ENCODE data around the gene TMEM178A.

TMEM178A gene

GRCh38 chr2:39728941-39729351, 63.2 kb downstream of the TMEM178A start:
- no peak for ATAC-seq (replicated peaks; ENCODE audit: extremely low read depth, poor library complexity, severe bottlenecking)
- no peak for DNase-seq (ENCODE audit: low spot score in 2 of 2)
- H3K4me1 Mint-ChIP-seq = no peaks in the 10 kb centered on the region

GRCh38 chr2:39730276-39730675, 64.6 kb downstream of the TMEM178A start:
- DNase-seq (ENCODE audit: low spot score in 2 of 2) (no peak), ATAC-seq (replicated peaks; ENCODE audit: extremely low read depth, poor library complexity, severe bottlenecking) (no peak)
- Mint-ChIP-seq H3K4me3 (no peak overlapping the region), H3K4me1 (peaks cover 9% of the 10 kb centered on the region), H3K9me3 (no peaks in the 10 kb centered on the region), H3K27ac (ENCODE audit: low read depth) (no peak overlapping the region), H3K36me3 (ENCODE audit: insufficient read depth) (peaks cover 10% of the 10 kb centered on the region), H3K27me3 (no peaks in the 10 kb centered on the region)

More at GRCh38 chr2:39728941-39729351, 63.2 kb downstream of the TMEM178A start:
- Mint-ChIP-seq H3K27ac (ENCODE audit: low read depth) (no peak overlapping the region), H3K4me3 (no peak overlapping the region), H3K36me3 (ENCODE audit: insufficient read depth) (peaks cover 4% of the 10 kb centered on the region), H3K27me3 (no peaks in the 10 kb centered on the region), H3K9me3 (no peaks in the 10 kb centered on the region)

- H3K4me3 Mint-ChIP-seq = no peak overlapping the region
- H3K9me3 Mint-ChIP-seq = no peaks in the 10 kb centered on the region
- peaks cover 15% of the 10 kb centered on the region for H3K36me3 Mint-ChIP-seq (ENCODE audit: insufficient read depth)
- H3K27me3 Mint-ChIP-seq = no peaks in the 10 kb centered on the region
- DNase-seq (ENCODE audit: low spot score in 2 of 2) (no peak), ATAC-seq (replicated peaks; ENCODE audit: extremely low read depth, poor library complexity, severe bottlenecking) (no peak)
- no peak overlapping the region for H3K27ac Mint-ChIP-seq (ENCODE audit: low read depth)
- peaks cover 9% of the 10 kb centered on the region for H3K4me1 Mint-ChIP-seq
These were observed 65.1 kb downstream of the TMEM178A start for GRCh38 chr2:39730685-39731302.

GRCh38 chr2:39731546-39731945, 65.8 kb downstream of the TMEM178A start:
- Mint-ChIP-seq H3K27me3 (no peaks in the 10 kb centered on the region), H3K27ac (ENCODE audit: low read depth) (no peak overlapping the region), H3K4me3 (no peak overlapping the region), H3K9me3 (no peaks in the 10 kb centered on the region), H3K36me3 (ENCODE audit: insufficient read depth) (peaks cover 17% of the 10 kb centered on the region), H3K4me1 (peaks cover 9% of the 10 kb centered on the region)
- no peak for DNase-seq (ENCODE audit: low spot score in 2 of 2)
- no peak for ATAC-seq (replicated peaks; ENCODE audit: extremely low read depth, poor library complexity, severe bottlenecking)

- no peaks in the 10 kb centered on the region for H3K9me3 Mint-ChIP-seq
- H3K27ac Mint-ChIP-seq (ENCODE audit: low read depth) = no peak overlapping the region
- ATAC-seq (replicated peaks; ENCODE audit: extremely low read depth, poor library complexity, severe bottlenecking) = no peak
- peaks cover 9% of the 10 kb centered on the region for H3K4me1 Mint-ChIP-seq
- H3K4me3 Mint-ChIP-seq = no peak overlapping the region
- H3K27me3 Mint-ChIP-seq = no peaks in the 10 kb centered on the region
- H3K36me3 Mint-ChIP-seq (ENCODE audit: insufficient read depth) = peaks cover 23% of the 10 kb centered on the region
- DNase-seq (ENCODE audit: low spot score in 2 of 2) = no peak
These were observed 66.8 kb downstream of the TMEM178A start for GRCh38 chr2:39732482-39732881.

- Mint-ChIP-seq H3K4me1 (peaks cover 9% of the 10 kb centered on the region), H3K27me3 (no peaks in the 10 kb centered on the region), H3K27ac (ENCODE audit: low read depth) (no peak overlapping the region), H3K4me3 (no peak overlapping the region), H3K36me3 (ENCODE audit: insufficient read depth) (peaks cover 27% of the 10 kb centered on the region), H3K9me3 (no peaks in the 10 kb centered on the region)
- DNase-seq (ENCODE audit: low spot score in 2 of 2) (no peak), ATAC-seq (replicated peaks; ENCODE audit: extremely low read depth, poor library complexity, severe bottlenecking) (no peak)
These were observed 67.5 kb downstream of the TMEM178A start for GRCh38 chr2:39733070-39733674.

- Mint-ChIP-seq H3K4me1 (peaks cover 9% of the 10 kb centered on the region), H3K36me3 (ENCODE audit: insufficient read depth) (peaks cover 31% of the 10 kb centered on the region), H3K27ac (ENCODE audit: low read depth) (no peak overlapping the region), H3K9me3 (no peaks in the 10 kb centered on the region), H3K4me3 (no peak overlapping the region), H3K27me3 (no peaks in the 10 kb centered on the region)
- no peak for ATAC-seq (replicated peaks; ENCODE audit: extremely low read depth, poor library complexity, severe bottlenecking)
- DNase-seq (ENCODE audit: low spot score in 2 of 2) = no peak
These were observed 68.7 kb downstream of the TMEM178A start for GRCh38 chr2:39734445-39734844.

- peaks cover 33% of the 10 kb centered on the region for H3K36me3 Mint-ChIP-seq (ENCODE audit: insufficient read depth)
- no peaks in the 10 kb centered on the region for H3K27me3 Mint-ChIP-seq
- no peak overlapping the region for H3K27ac Mint-ChIP-seq (ENCODE audit: low read depth)
- DNase-seq (ENCODE audit: low spot score in 2 of 2) = no peak
- no peak for ATAC-seq (replicated peaks; ENCODE audit: extremely low read depth, poor library complexity, severe bottlenecking)
- peaks cover 9% of the 10 kb centered on the region for H3K4me1 Mint-ChIP-seq
- H3K9me3 Mint-ChIP-seq = no peaks in the 10 kb centered on the region
- H3K4me3 Mint-ChIP-seq = no peak overlapping the region
These were observed 69.9 kb downstream of the TMEM178A start for GRCh38 chr2:39735648-39736047.

- no peaks in the 10 kb centered on the region for H3K9me3 Mint-ChIP-seq
- no peak overlapping the region for H3K27ac Mint-ChIP-seq (ENCODE audit: low read depth)
- H3K36me3 Mint-ChIP-seq (ENCODE audit: insufficient read depth) = peaks cover 33% of the 10 kb centered on the region
These were observed 70.9 kb downstream of the TMEM178A start for GRCh38 chr2:39736640-39737039.

GRCh38 chr2:39737661-39738060, 71.9 kb downstream of the TMEM178A start:
- Mint-ChIP-seq H3K9me3 (no peaks in the 10 kb centered on the region), H3K27me3 (no peaks in the 10 kb centered on the region), H3K4me1 (peaks cover 9% of the 10 kb centered on the region), H3K27ac (ENCODE audit: low read depth) (no peak overlapping the region), H3K4me3 (no peak overlapping the region), H3K36me3 (ENCODE audit: insufficient read depth) (peaks cover 36% of the 10 kb centered on the region)
- DNase-seq (ENCODE audit: low spot score in 2 of 2) (no peak), ATAC-seq (replicated peaks; ENCODE audit: extremely low read depth, poor library complexity, severe bottlenecking) (no peak)

More at GRCh38 chr2:39736640-39737039, 70.9 kb downstream of the TMEM178A start:
- H3K27me3 Mint-ChIP-seq = no peaks in the 10 kb centered on the region
- no peak overlapping the region for H3K4me3 Mint-ChIP-seq
- DNase-seq (ENCODE audit: low spot score in 2 of 2) = no peak
- H3K4me1 Mint-ChIP-seq = peaks cover 9% of the 10 kb centered on the region
- ATAC-seq (replicated peaks; ENCODE audit: extremely low read depth, poor library complexity, severe bottlenecking) = no peak

GRCh38 chr2:39738936-39739335, 73.2 kb downstream of the TMEM178A start:
- H3K27me3 Mint-ChIP-seq = no peaks in the 10 kb centered on the region
- no peak overlapping the region for H3K4me3 Mint-ChIP-seq

GRCh38 chr2:39739386-39739785, 73.7 kb downstream of the TMEM178A start:
- Mint-ChIP-seq H3K27me3 (no peaks in the 10 kb centered on the region), H3K4me3 (no peak overlapping the region), H3K36me3 (ENCODE audit: insufficient read depth) (peaks cover 33% of the 10 kb centered on the region), H3K4me1 (peaks cover 5% of the 10 kb centered on the region), H3K9me3 (no peaks in the 10 kb centered on the region), H3K27ac (ENCODE audit: low read depth) (no peak overlapping the region)
- ATAC-seq (replicated peaks; ENCODE audit: extremely low read depth, poor library complexity, severe bottlenecking) (no peak), DNase-seq (ENCODE audit: low spot score in 2 of 2) (no peak)

More at GRCh38 chr2:39738936-39739335, 73.2 kb downstream of the TMEM178A start:
- no peak overlapping the region for H3K27ac Mint-ChIP-seq (ENCODE audit: low read depth)
- H3K36me3 Mint-ChIP-seq (ENCODE audit: insufficient read depth) = peaks cover 36% of the 10 kb centered on the region
- ATAC-seq (replicated peaks; ENCODE audit: extremely low read depth, poor library complexity, severe bottlenecking) (no peak), DNase-seq (ENCODE audit: low spot score in 2 of 2) (no peak)
- peaks cover 9% of the 10 kb centered on the region for H3K4me1 Mint-ChIP-seq
- no peaks in the 10 kb centered on the region for H3K9me3 Mint-ChIP-seq

GRCh38 chr2:39741871-39742270, 76.2 kb downstream of the TMEM178A start:
- Mint-ChIP-seq H3K27me3 (no peaks in the 10 kb centered on the region), H3K9me3 (no peaks in the 10 kb centered on the region), H3K4me3 (no peak overlapping the region), H3K4me1 (no peaks in the 10 kb centered on the region), H3K27ac (ENCODE audit: low read depth) (no peak overlapping the region), H3K36me3 (ENCODE audit: insufficient read depth) (peaks cover 23% of the 10 kb centered on the region)
- DNase-seq (ENCODE audit: low spot score in 2 of 2) = no peak
- no peak for ATAC-seq (replicated peaks; ENCODE audit: extremely low read depth, poor library complexity, severe bottlenecking)
